ENCODE results near the gene MED15.

MED15 gene

GRCh38 chr22:20550851-20551744 is 43.7 kb downstream of the MED15 start:
- DNase-seq: peak in 44 of 58 donors; percentile 18 to 79 (median 55)

- peak in 33 of 58 donors; percentile 28 to 79 (median 47) for DNase-seq
Measured at GRCh38 chr22:20551805-20552442, 44.5 kb downstream of the MED15 start.

- peak in 28 of 58 donors; percentile 18 to 79 (median 55) for DNase-seq
Measured at GRCh38 chr22:20552443-20553401, 45.3 kb downstream of the MED15 start.

- DNase-seq: no peak
Measured at GRCh38 chr22:20553947-20554741, 46.7 kb downstream of the MED15 start.

GRCh38 chr22:20554824-20555223 is 47.4 kb downstream of the MED15 start:
- DNase-seq: no peak

- no peak for DNase-seq
Measured at GRCh38 chr22:20558534-20558933, 51.1 kb downstream of the MED15 start.

- no peak for DNase-seq
Measured at GRCh38 chr22:20559174-20559760, 51.9 kb downstream of the MED15 start.

- DNase-seq: no peak
Measured at GRCh38 chr22:20560716-20561115, 53.3 kb downstream of the MED15 start.

GRCh38 chr22:20561882-20562281 is 54.5 kb downstream of the MED15 start:
- DNase-seq: no peak

GRCh38 chr22:20562607-20563465 is 55.4 kb downstream of the MED15 start:
- no peak for DNase-seq

- DNase-seq: no peak
Measured at GRCh38 chr22:20563466-20563906, 56.1 kb downstream of the MED15 start.

- no peak for DNase-seq
Measured at GRCh38 chr22:20563941-20564371, 56.5 kb downstream of the MED15 start.

GRCh38 chr22:20565079-20565734 is 57.8 kb downstream of the MED15 start:
- no peak for DNase-seq

- no peak for DNase-seq
Measured at GRCh38 chr22:20565761-20566160, 58.4 kb downstream of the MED15 start.

GRCh38 chr22:20566420-20567260 is 59.2 kb downstream of the MED15 start:
- DNase-seq: peak in 3 of 58 donors; percentile 23 to 42 (median 36)

- no peak for DNase-seq
Measured at GRCh38 chr22:20567371-20567847, 60.0 kb downstream of the MED15 start.

- peak in 1 of 58 donors; percentile 20 for DNase-seq
Measured at GRCh38 chr22:20567993-20568417, 60.6 kb downstream of the MED15 start.

All from anterior cingulate cortex (tissue), 58 donors.